Head of caudate nucleus (tissue), 42 donors: Measurements from ENCODE around the gene FRAS1.
A peak's percentile ranks its signal among the peaks of the same experiment; 100 is the strongest.

Experiments used
- DNase-seq, 42 donors: peaks; one replicate each; pipeline versions ENCODE4 v3.0.0 to v3.0.0-alpha.2; 2020 to 2021; ENCODE audit warnings: mixed read lengths in 7 of 42
- intact Hi-C: fragments of 100-400 bp; cut with DNase I; formaldehyde crosslinking; loops from one replicate; pipeline ENCODE4 v1.15.0; 2022

Gene FRAS1

DNA sequence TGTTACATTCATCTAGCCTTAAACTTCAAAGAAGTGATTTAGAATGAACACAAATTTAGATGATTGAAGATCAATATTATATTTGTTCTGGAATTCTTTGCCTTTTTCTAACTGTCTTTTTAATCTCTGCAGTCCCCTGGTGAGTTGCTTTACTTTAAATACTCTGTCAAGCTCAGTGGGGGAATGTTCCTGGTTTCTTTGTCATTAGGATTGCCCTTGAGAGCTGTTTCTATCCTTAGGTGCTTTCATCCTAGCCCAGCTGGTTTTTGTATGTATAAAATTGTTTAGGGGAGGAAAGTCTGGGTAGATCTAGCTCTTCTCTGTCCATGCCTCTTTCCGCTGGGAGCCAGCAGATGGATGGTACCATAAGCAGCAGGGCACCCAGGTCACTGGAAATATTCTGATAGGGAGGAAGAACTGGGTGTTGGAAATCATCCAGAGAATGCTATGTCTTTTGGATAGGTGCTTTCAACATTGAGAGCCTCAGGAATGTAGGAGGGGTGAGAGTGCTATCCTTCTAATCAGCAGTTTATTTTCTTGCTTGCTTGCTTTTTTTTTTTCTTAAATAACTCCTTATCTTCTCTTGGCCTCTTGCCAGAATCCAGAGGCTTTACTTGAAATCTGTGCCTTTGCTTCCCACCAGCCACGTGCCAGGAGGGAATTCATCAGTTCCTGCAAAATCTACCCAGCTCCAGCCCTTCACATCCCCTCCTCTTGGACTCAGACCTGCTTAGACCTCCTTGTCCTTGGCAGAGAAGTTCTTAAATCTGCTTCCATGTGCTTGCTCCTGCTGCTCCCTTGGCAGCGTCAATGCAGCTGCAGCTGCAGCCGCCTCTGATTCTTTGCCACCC is 279.2 kb downstream of the FRAS1 start:
- no peak for DNase-seq
- intact Hi-C loops = no loop called here

DNA sequence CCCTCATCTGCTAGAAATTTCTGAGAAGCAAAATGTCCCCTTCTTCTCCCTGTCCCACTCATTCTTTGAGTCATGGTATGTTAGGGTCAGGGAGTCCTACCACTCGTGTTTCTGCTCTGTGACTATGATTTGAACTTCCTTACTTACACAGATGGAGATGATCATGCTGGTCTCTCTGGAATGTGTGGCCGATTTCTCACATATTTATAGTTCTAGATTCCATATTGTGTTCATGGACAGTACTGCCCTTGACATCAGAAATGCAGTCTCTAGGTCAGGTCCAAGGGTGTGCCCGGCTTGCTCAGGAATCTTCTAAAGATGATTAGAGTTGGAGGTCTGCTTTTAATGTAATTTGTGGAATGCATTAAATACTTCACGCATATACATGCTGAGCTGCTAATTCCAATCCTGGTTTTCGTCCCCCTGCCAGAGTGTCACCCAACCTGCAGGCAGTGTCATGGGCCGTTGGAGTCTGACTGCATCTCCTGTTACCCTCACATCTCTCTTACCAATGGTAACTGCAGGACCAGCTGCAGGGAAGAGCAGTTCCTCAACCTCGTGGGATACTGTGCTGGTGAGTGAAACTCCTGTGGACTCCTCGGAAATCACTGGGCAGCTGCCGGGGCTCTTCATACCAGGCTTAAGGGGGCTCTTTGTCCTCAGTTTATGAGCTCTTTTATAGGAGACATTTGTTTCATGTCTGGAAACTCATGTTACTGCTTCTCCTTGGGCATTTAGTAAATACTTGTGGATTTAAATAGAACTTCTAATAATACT is 280.3 kb downstream of the FRAS1 start:
- DNase-seq = no peak
- intact Hi-C loops = no loop called here

DNA sequence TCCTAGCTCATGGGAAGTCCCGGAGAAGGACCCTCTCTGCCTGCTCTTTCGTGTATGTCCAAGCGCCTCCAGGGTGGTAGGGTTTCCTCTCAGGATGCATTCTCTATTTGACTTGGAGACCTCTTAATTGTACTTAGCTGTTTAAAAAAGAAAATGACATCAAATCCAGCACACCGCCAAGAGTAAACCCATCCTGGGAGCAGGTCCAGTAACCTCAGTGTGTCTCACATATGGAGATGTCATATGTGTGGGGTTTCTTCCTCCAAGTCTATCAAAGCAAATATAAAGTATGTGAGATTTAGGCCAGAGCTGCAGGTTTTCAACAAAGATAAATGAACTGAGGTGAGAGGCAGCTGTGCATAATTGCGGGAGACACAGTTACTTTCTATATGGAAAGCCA is 285.0 kb downstream of the FRAS1 start:
- DNase-seq = no peak
- intact Hi-C loops = no loop called here

DNA sequence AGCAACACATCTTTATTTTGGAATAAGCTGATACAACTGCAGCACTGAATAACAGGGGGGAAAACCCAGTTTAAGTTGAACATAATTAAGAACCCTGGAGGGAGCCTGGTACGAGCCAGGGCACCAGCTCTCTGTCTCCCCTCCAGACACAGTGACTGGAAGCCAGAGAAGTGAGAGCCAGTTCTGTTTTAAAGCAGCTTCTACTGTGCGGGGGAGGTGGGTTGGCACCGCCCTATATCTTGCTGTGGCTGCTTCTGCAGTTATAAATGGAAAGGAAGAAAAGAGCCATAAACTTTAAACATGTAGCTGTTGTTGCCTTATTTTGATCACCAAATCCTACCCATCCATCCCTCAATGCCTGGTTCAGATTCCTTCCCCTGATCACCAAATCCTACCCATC is 286.6 kb downstream of the FRAS1 start:
- peak in 35 of 42 donors; percentile 12 to 77 (median 44) for DNase-seq
- intact Hi-C loops = no loop called here

DNA sequence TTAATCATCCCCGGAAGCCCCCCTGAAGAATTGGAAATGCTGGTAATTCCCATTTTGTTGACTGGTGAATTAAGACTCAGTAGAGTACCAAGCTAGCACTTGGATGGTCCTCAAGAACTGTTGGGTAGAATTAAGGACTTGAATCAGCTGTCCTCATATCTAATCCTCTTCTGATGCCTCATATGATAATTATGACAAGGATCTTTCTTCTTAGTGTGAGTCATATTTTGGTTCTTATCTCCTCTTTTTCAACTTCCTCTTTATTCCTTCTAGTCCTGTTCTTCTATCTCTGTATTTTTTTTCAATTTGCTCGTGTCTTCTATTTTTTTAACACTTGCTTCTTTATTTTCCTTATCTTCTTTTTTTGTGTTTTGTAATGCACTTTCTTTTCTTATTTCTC is 288.1 kb downstream of the FRAS1 start:
- intact Hi-C loops = no loop called here
- DNase-seq = no peak

DNA sequence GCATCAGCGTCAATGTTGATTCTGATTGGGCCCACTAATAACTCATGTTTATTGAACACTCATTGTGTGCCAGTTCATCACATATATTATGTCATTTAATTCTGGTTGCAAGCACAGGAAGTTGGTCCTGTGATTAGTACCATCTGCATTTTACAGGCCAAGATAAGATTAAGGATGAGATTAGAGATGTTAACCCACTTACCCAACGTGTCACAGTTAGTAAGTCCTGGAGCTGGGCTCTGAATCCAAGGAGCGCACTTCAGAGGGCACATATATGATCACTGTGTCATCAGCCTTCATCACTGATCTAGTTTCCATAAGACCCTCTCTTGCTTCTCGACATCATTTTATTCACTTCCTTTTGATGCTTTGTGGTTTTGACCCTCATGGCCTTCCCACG is 289.1 kb downstream of the FRAS1 start:
- intact Hi-C loops = no loop called here
- DNase-seq = no peak

DNA sequence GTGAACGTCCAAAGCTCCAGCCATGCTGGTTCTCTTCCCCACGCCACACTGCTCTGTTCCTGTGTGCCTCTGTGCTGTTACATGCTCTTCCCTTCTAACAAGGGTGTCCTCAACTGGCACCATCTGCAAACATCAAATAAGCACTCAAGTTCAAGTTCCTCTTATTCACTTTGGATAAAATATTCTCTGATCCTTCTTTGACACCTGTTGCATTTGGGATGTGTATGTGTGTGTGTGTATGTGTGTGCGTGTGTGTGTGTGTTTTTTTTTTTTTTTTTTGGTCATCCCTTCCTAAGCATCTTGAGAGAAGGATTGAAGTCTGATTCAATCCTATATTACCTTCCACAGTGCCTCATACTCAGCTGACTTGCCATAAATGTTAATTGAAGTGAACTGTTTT is 290.4 kb downstream of the FRAS1 start:
- intact Hi-C loops = no loop called here

DNA sequence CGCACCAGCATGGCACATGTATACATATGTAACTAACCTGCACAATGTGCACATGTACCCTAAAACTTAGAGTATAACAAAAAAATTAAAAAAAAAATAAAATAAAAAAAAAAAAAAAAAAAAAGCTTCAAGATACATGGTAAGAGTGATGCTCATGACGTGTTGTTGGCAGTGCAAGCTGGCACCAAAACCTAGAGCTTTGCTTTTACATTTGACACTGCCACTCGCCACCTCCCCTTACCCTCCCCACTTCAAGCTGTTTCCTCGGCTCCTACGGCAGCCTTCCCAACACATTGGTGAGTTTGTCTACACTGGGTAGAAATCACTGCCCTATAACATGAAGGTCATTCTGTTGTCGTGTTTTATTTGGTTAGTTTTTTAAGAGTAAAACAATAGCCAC is 296.8 kb downstream of the FRAS1 start:
- no peak for DNase-seq
- intact Hi-C loops = no loop called here

More for the DNA sequence above, 290.4 kb downstream of the FRAS1 start:
- DNase-seq = no peak

DNA sequence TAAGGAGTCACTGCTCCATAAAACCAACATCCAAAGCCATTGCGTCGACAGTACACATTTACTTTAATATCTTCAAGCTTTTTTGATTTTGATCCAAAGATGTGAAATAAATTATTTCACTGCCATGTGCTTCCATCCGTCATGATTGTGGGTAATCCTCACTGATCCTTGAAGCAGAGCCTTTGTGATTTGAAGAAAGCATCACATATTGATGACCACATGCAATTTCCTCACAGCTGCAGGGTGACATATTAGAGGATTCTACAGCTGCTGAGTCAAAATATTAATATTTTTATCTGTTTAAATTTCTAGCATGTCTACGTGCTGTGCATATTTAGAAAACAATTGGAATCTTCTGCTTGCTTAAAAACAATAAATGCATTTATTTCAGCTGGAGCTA is 297.7 kb downstream of the FRAS1 start:
- DNase-seq = no peak
- intact Hi-C loops = no loop called here

DNA sequence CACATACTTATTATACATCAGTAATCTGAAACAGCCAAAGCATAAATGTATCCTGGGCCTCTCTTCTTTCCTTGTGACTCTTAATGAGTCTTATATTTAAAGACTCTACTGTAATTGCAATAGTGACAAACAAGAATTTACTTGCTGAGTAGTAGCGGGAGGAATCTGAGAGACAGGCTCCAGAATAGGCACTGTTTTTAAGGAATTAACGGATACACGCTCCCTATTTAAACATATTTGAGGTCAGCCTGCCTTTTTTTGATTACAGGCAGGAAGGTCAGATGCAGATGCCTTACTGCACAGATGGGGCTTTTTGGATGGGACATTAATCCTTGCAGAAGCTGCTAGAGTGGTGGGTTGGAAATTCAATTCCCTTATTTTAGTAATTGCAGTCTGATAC is 298.2 kb downstream of the FRAS1 start:
- intact Hi-C loops = no loop called here
- DNase-seq = no peak

DNA sequence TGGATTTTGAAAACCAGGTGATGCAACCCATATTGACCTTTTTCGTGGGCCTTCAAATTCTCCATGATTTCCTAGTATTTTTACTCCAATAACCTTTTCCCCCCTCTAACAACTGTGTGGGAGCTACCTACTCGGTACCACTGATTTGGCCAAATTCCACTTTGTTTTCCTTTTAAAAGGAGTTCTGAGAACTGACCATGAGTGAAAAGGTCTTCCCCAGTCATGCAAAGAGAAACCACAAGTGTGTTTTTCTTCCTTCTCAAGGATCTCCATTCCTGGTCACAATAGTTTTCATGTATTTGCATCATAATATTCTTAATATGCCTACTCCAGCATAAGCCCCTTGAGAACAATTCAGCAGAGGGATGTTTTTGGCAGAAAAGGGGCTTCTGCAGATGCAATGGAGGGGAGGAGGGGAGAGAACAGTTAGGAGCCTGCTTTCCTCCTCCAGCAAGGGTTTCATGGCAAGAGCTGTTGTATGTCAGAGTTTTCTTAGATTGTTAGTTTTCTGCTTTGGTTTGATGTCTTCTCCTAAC is 299.2 kb downstream of the FRAS1 start:
- DNase-seq = no peak
- intact Hi-C loops = no loop called here

DNA sequence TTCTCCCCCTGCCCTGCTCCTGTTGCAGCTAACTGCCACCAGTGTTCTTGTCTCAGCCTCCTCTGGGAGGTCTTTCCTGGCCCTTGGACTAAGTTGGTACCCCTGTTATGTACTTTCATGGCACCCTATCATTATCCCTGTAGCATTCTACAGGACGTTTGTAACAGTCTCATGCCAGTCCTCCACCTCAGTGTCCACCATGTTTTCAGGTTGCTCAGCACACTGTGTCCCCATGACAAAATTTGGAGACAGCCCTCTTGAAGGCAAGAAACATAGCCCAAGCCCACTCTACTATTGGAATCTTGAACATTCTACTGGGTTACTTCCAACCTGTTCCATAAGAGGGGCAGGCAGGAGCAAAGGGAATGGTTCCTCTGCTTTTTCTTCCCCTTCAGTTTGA is 300.0 kb downstream of the FRAS1 start:
- intact Hi-C loops = no loop called here
- DNase-seq = no peak

DNA sequence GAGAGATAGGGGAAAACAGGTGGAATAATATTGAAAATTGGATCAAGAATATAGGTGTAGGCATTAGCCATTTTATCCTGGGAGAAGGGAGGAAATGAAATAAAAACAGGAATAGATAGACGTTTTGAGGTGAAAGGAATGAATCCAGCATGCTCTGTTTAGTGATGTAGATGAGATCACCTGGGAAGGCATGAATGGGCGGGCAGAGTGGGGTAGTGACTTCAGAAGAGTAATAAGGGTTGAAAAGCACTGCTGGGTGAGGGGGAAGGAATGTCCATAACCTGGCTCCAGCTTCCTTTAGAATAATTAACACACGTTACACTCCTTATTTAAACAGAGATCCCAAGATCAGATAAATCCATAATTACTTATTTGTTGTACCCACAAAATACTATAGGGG is 303.3 kb downstream of the FRAS1 start:
- intact Hi-C loops = no loop called here

DNA sequence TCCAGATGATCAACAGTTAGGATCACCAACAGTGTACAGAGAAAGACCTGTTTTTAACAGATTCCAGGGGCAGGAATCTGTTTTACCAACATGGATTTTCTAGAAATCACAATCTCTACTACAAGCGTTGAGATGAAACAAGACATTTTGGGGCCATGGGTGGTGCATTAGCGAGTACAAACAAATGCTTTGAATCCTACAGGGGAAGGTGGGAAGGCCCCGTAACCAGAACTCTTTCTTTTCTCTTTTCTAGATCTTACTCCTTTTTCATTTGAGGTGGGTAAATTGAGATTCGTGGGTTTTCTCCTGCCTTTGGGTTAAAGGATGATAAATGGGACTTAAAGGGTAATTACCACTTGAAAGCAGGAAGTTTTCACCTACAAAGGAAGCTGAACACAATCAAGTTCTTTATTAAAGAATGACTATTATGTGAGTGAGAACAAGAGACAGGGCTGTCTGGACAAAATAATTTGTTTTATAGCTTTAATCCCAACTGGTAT is 304.5 kb downstream of the FRAS1 start:
- no peak for DNase-seq
- intact Hi-C loops = no loop called here

More for the DNA sequence above, 303.3 kb downstream of the FRAS1 start:
- no peak for DNase-seq

DNA sequence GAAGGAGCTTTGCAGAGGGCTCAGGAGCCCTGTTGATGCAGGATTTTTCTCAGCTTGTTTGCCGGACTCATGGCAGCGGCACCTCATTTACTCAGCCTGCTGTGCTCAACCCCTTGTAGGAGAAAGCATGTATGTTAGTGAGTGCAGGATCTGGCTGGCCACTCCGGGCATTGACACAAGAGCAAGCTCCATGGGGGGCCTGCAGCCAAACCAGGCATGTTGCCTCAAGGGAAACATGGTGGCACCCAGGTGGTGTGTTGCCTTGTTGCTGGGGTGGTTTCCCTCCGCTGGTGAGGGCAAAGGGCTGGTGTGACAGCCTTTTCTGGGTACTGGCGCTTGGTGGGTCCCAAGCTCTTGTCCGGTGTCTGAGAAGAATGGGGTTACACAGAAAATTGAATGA is 305.2 kb downstream of the FRAS1 start:
- intact Hi-C loops = no loop called here
- no peak for DNase-seq

DNA sequence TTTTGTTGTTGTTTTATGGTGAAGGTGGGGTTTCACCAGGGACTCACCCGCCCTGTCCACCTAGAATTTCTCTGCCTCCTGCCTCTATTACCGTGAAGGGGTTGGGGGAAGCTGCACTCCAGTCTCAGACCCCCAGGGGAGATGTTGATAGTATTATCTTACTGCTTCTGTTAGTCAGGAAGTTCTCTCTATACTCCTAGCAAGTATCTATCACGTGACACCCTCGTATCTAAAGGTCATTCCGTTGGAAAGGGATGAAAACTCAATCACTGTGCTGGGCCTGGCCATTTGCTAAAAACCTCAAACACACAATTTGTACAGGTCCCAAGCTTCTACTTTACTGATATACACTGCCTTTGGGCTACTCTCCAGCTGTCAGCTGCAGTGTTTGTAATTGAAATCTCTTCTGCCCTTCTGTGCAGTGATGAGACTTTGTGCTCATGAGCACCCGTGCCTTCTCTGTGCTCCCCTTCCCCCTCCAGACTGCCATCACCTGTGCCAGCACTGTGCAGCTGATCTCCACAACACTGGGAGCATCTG is 306.0 kb downstream of the FRAS1 start:
- intact Hi-C loops = no loop called here
- DNase-seq = no peak

DNA sequence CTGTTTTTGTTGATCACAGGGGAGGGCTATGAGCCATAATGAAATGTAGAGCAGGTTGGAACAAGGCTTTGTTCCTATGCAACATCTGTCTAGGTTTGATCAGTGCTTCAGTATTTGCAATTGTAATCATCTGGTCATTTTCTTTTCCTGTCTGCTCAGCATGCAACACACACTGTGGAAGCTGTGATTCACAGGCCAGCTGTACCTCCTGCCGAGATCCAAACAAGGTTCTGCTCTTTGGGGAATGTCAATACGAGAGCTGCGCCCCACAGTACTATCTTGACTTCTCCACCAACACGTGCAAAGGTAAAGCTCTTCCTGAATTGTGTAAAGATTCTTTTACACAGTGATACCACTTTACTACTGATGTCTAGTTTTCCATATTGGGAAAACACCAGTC is 312.6 kb downstream of the FRAS1 start:
- no peak for DNase-seq
- intact Hi-C loops = no loop called here

DNA sequence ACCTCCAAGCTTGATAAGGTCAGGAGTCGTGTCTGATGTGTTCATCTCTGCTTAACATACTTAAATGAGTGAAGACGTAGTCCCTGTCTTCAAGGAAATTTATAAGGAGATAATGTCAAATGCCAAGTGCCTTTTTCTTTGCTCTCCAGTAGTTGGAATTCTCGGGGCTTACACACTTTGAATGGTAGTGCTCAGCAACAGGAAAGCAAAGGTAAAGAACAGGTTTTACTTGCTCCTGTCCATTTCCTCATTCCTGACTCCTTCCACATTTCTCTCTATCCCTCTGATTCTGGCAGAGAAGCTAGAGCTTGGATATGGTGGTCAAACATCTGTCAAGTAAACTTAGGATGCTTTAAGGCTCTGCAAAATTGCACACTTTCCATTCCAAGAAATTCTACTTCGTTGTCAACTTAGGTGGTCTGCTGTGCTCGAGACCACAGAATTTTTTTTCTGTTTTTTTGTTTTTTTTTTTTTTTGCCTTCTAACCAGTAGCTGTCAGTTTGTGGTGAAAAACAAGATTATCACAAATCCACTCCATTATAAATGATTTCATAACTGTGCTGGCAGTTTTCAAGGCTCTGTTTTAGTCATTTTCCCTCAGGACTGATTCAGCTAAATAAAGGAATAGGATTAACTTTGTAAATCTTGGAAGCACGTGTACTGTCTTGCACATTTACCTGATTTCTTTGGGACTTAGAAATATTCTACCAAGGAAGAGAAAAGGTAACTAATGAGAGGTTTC is 313.7 kb downstream of the FRAS1 start:
- intact Hi-C loops = no loop called here
- no peak for DNase-seq

DNA sequence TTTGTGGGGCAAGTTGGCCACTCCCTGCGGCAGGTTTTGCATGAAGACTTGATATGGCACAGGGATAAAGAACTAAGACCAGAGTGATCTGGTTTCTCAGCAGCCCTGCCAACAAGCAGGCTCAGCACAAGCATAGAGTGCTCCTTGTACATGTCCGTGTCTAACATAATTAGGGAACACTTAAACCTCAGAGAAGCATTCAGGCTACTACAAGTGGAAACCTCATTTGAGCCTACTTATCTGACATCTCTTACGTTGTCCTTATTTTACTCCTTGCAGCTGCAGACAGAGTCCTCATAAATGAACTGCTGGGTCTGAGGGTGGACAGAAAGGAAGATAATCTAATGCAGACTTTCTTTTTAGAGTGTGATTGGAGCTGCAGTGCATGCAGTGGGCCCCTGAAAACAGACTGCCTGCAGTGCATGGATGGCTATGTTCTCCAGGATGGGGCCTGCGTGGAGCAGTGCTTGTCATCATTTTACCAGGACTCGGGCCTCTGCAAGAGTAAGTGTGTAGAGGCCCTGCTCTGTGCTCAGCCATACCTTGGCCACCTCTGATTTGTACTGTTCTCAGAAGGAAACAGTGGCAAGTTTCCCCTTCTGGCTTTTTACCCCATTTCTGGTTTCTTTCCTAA is 315.3 kb downstream of the FRAS1 start:
- DNase-seq = no peak
- intact Hi-C loops = no loop called here
